Skeletal muscle tissue (tissue), 4 donors: ENCODE measurements around the gene BOK. TPM values are rescaled to one million over a fixed set of nuclear protein-coding genes. Genes with fewer than 3 reads are reported as not detected.

ENCODE experiments used
- H3K27ac ChIP-seq: one replicate; pipeline ENCODE4 v1.7.0; 2013; ENCODE audit warnings: mild to moderate bottlenecking, low read depth, low read length, inconsistent platforms
- H3K27me3 ChIP-seq, 3 donors: one replicate each; pipeline ENCODE4 v1.7.0; 2013; ENCODE audit warnings: low read length in 3 of 3; ENCODE audit not compliant: control insufficient read depth in 3 of 3, insufficient read depth in 3 of 3
- H3K36me3 ChIP-seq, 3 donors: one replicate each; pipeline ENCODE4 v1.7.0; 2013; ENCODE audit warnings: low read length in 3 of 3; ENCODE audit not compliant: control insufficient read depth in 3 of 3, insufficient read depth in 3 of 3
- H3K4me1 ChIP-seq, 3 donors: one replicate each; pipeline ENCODE4 v1.7.0; 2013; ENCODE audit warnings: low read length in 3 of 3, mild to moderate bottlenecking in 3 of 3; ENCODE audit not compliant: control insufficient read depth in 3 of 3, insufficient read depth in 3 of 3
- H3K4me3 ChIP-seq, 3 donors: one replicate each; pipeline ENCODE4 v1.7.0; 2013; ENCODE audit warnings: low read length in 3 of 3
- H3K9ac ChIP-seq, 3 donors: one replicate each; pipeline ENCODE4 v1.7.0; 2013; ENCODE audit warnings: low read length in 3 of 3, mild to moderate bottlenecking in 3 of 3, moderate library complexity in 2 of 3, low read depth in 1 of 3
- H3K9me3 ChIP-seq, 3 donors: one replicate each; pipeline ENCODE4 v1.7.0; 2013; ENCODE audit warnings: low read length in 3 of 3; ENCODE audit not compliant: control insufficient read depth in 3 of 3
- total RNA-seq: library from RNA; depleted of rRNA; stranded (reverse); fragments of >200 nt; gene quantifications from one replicate; pipeline ENCODE4 v1.2.3, GENCODE V29; 2014
- donor health status: Osteomylitis.

The BOK gene
- total RNA-seq, 1 donor from 2014 or later, result 25.1 TPM

- H3K9ac ChIP-seq, result peak overlapping the region; percentile 68 to 81 (median 75)
- no peaks in the 10 kb centered on the region for H3K9me3 ChIP-seq
- H3K4me3 ChIP-seq, result peak overlapping the region; percentile 54 to 75 (median 74)
- H3K27ac ChIP-seq, result peak overlapping the region; percentile 71
- H3K27me3 ChIP-seq, result no peaks in the 10 kb centered on the region
- H3K4me1 ChIP-seq, result peaks cover 12 to 28% (median 13%) of the 10 kb centered on the region in 3 donors
- H3K36me3 ChIP-seq, result peaks cover 0 to 9% (median 9%) of the 10 kb centered on the region in 3 donors
Observed at GRCh38 chr2:241609859-241610793, 51.6 kb downstream of the BOK start.

GRCh38 chr2:241611062-241611461, 52.5 kb downstream of the BOK start:
- H3K9ac ChIP-seq, result no peak overlapping the region
- H3K27ac ChIP-seq, result peak overlapping the region; percentile 71
- H3K4me1 ChIP-seq, result peaks cover 12 to 34% (median 13%) of the 10 kb centered on the region in 3 donors
- no peaks in the 10 kb centered on the region for H3K9me3 ChIP-seq
- peaks cover 0 to 7% (median 2%) of the 10 kb centered on the region in 3 donors for H3K36me3 ChIP-seq
- H3K4me3 ChIP-seq, result no peak overlapping the region
- H3K27me3 ChIP-seq, result no peaks in the 10 kb centered on the region

- Histone ChIP-seq H3K4me1 (peaks cover 15 to 42% (median 18%) of the 10 kb centered on the region in 3 donors), H3K9ac (no peak overlapping the region), H3K36me3 (peaks cover 0 to 4% (median 0%) of the 10 kb centered on the region in 3 donors), H3K4me3 (no peak overlapping the region), H3K27ac (no peak overlapping the region), H3K9me3 (no peaks in the 10 kb centered on the region), H3K27me3 (no peaks in the 10 kb centered on the region)
Observed at GRCh38 chr2:241612156-241613016, 53.8 kb downstream of the BOK start.

- no peaks in the 10 kb centered on the region for H3K9me3 ChIP-seq
- H3K4me3 ChIP-seq, result no peak overlapping the region
- peaks cover 0 to 4% (median 0%) of the 10 kb centered on the region in 3 donors for H3K36me3 ChIP-seq
- no peak overlapping the region for H3K9ac ChIP-seq
- H3K4me1 ChIP-seq, result peaks cover 15 to 49% (median 23%) of the 10 kb centered on the region in 3 donors
- H3K27ac ChIP-seq, result no peak overlapping the region
- no peaks in the 10 kb centered on the region for H3K27me3 ChIP-seq
Observed at GRCh38 chr2:241613017-241613780, 54.7 kb downstream of the BOK start.

GRCh38 chr2:241615041-241615440, 56.5 kb downstream of the BOK start:
- peaks cover 0 to 7% (median 4%) of the 10 kb centered on the region in 3 donors for H3K36me3 ChIP-seq
- peaks cover 11 to 34% (median 19%) of the 10 kb centered on the region in 3 donors for H3K4me1 ChIP-seq
- no peaks in the 10 kb centered on the region for H3K9me3 ChIP-seq
- no peak overlapping the region for H3K9ac ChIP-seq
- H3K4me3 ChIP-seq, result no peak overlapping the region
- no peaks in the 10 kb centered on the region for H3K27me3 ChIP-seq
- no peak overlapping the region for H3K27ac ChIP-seq

GRCh38 chr2:241615522-241616052, 57.0 kb downstream of the BOK start:
- Histone ChIP-seq H3K4me1 (peaks cover 11 to 32% (median 16%) of the 10 kb centered on the region in 3 donors), H3K27ac (no peak overlapping the region)

GRCh38 chr2:241616168-241617125, 57.9 kb downstream of the BOK start:
- H3K4me1 ChIP-seq, result peaks cover 11 to 31% (median 14%) of the 10 kb centered on the region in 3 donors
- H3K9ac ChIP-seq, result peak overlapping the region; percentile 28 to 71 (median 68)
- H3K27ac ChIP-seq, result no peak overlapping the region
- peaks cover 0 to 7% (median 4%) of the 10 kb centered on the region in 3 donors for H3K36me3 ChIP-seq
- H3K4me3 ChIP-seq, result peak overlapping the region; percentile 54 to 71 (median 57)
- no peaks in the 10 kb centered on the region for H3K27me3 ChIP-seq
- no peaks in the 10 kb centered on the region for H3K9me3 ChIP-seq

More at GRCh38 chr2:241615522-241616052, 57.0 kb downstream of the BOK start:
- no peaks in the 10 kb centered on the region for H3K27me3 ChIP-seq
- H3K4me3 ChIP-seq, result no peak overlapping the region
- H3K9ac ChIP-seq, result peak overlapping the region in 1 of 3 donors; percentile 25
- H3K36me3 ChIP-seq, result peaks cover 0 to 7% (median 4%) of the 10 kb centered on the region in 3 donors
- no peaks in the 10 kb centered on the region for H3K9me3 ChIP-seq

GRCh38 chr2:241617431-241618154, 59.0 kb downstream of the BOK start:
- Histone ChIP-seq H3K27ac (peak overlapping the region; percentile 8), H3K4me1 (peaks cover 4 to 22% (median 10%) of the 10 kb centered on the region in 3 donors), H3K36me3 (peaks cover 0 to 7% (median 4%) of the 10 kb centered on the region in 3 donors), H3K9me3 (no peaks in the 10 kb centered on the region), H3K4me3 (peak overlapping the region; percentile 54 to 71 (median 57)), H3K9ac (peak overlapping the region; percentile 28 to 71 (median 68)), H3K27me3 (no peaks in the 10 kb centered on the region)
